Measurements from ENCODE around the gene PSMA4.
A peak's percentile ranks its signal among the peaks of the same experiment; 100 is the strongest.

PSMA4 gene

DNA sequence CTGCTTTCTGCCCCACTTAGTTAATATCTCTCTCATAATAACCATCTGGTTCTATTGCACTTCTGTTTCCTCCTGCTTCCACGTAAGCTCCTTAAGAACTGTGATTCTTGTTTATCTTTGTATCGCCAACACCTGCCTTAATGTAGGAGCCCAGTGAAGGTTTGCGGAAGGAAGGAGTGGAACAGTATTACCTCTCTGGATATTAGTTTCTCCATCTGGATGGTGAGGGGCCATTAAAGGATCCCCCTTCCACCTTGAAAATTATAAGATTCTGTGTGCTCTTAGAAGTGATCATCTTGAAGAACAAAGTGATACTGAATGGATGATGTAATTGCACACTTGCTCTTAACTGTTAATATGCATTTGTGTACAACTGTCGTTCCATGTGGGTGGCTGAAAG, 27.3 kb downstream of the PSMA4 start (continued):
- TF ChIP-seq, protein P1, sequence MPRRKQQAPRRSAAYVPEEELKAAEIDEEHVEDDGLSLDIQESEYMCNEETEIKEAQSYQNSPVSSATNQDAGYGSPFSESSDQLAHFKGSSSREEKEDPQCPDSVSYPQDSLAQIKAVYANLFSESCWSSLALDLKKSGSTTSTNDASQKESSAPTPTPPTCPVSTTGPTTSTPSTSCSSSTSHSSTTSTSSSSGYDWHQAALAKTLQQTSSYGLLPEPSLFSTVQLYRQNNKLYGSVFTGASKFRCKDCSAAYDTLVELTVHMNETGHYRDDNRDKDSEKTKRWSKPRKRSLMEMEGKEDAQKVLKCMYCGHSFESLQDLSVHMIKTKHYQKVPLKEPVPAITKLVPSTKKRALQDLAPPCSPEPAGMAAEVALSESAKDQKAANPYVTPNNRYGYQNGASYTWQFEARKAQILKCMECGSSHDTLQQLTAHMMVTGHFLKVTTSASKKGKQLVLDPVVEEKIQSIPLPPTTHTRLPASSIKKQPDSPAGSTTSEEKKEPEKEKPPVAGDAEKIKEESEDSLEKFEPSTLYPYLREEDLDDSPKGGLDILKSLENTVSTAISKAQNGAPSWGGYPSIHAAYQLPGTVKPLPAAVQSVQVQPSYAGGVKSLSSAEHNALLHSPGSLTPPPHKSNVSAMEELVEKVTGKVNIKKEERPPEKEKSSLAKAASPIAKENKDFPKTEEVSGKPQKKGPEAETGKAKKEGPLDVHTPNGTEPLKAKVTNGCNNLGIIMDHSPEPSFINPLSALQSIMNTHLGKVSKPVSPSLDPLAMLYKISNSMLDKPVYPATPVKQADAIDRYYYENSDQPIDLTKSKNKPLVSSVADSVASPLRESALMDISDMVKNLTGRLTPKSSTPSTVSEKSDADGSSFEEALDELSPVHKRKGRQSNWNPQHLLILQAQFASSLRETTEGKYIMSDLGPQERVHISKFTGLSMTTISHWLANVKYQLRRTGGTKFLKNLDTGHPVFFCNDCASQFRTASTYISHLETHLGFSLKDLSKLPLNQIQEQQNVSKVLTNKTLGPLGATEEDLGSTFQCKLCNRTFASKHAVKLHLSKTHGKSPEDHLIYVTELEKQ (tag by site-specific recombination; IDR thresholded peaks at IDR 0.05; ENCODE audit: borderline replicate concordance): no peak
- TF ChIP-seq ZNF132 (tag by site-specific recombination; IDR thresholded peaks at IDR 0.05; ENCODE audit: borderline replicate concordance) (no peak), EGR2 (tag by site-specific recombination; IDR thresholded peaks at IDR 0.05; ENCODE audit: low read depth) (no peak), ZNF48 (tag by site-specific recombination; IDR thresholded peaks at IDR 0.05) (no peak), ZIC2 (tag by site-specific recombination; IDR thresholded peaks at IDR 0.05) (no peak), ZSCAN23 (tag by site-specific recombination; IDR thresholded peaks at IDR 0.05) (no peak), ZNF548 (tag by site-specific recombination; IDR thresholded peaks at IDR 0.05) (no peak), ZBTB17 (tag by site-specific recombination; IDR thresholded peaks at IDR 0.05) (peak; percentile 87), ZNF747 (tag by site-specific recombination; IDR thresholded peaks at IDR 0.05) (no peak), WT1 (tag by site-specific recombination; IDR thresholded peaks at IDR 0.05) (no peak), ZEB2 (tag by site-specific recombination; IDR thresholded peaks at IDR 0.05) (no peak), ZFHX2 (tag by site-specific recombination; conservative IDR thresholded peaks at IDR 0.05) (peak; percentile 34), ZNF311 (tag by site-specific recombination; IDR thresholded peaks at IDR 0.05; ENCODE audit: borderline replicate concordance) (no peak)
- TF ChIP-seq, protein P2, sequence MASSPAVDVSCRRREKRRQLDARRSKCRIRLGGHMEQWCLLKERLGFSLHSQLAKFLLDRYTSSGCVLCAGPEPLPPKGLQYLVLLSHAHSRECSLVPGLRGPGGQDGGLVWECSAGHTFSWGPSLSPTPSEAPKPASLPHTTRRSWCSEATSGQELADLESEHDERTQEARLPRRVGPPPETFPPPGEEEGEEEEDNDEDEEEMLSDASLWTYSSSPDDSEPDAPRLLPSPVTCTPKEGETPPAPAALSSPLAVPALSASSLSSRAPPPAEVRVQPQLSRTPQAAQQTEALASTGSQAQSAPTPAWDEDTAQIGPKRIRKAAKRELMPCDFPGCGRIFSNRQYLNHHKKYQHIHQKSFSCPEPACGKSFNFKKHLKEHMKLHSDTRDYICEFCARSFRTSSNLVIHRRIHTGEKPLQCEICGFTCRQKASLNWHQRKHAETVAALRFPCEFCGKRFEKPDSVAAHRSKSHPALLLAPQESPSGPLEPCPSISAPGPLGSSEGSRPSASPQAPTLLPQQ (tag by site-specific recombination; IDR thresholded peaks at IDR 0.05): peak; percentile 54; the same call in 1 of the 2 replicates
- TF ChIP-seq, protein P3, sequence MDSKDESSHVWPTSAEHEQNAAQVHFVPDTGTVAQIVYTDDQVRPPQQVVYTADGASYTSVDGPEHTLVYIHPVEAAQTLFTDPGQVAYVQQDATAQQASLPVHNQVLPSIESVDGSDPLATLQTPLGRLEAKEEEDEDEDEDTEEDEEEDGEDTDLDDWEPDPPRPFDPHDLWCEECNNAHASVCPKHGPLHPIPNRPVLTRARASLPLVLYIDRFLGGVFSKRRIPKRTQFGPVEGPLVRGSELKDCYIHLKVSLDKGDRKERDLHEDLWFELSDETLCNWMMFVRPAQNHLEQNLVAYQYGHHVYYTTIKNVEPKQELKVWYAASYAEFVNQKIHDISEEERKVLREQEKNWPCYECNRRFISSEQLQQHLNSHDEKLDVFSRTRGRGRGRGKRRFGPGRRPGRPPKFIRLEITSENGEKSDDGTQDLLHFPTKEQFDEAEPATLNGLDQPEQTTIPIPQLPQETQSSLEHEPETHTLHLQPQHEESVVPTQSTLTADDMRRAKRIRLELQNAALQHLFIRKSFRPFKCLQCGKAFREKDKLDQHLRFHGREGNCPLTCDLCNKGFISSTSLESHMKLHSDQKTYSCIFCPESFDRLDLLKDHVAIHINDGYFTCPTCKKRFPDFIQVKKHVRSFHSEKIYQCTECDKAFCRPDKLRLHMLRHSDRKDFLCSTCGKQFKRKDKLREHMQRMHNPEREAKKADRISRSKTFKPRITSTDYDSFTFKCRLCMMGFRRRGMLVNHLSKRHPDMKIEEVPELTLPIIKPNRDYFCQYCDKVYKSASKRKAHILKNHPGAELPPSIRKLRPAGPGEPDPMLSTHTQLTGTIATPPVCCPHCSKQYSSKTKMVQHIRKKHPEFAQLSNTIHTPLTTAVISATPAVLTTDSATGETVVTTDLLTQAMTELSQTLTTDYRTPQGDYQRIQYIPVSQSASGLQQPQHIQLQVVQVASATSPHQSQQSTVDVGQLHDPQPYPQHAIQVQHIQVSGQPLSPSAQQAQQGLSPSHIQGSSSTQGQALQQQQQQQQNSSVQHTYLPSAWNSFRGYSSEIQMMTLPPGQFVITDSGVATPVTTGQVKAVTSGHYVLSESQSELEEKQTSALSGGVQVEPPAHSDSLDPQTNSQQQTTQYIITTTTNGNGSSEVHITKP (tag by site-specific recombination; IDR thresholded peaks at IDR 0.05): no peak; the same call in 1 of the 2 replicates
- TF ChIP-seq, protein P4, sequence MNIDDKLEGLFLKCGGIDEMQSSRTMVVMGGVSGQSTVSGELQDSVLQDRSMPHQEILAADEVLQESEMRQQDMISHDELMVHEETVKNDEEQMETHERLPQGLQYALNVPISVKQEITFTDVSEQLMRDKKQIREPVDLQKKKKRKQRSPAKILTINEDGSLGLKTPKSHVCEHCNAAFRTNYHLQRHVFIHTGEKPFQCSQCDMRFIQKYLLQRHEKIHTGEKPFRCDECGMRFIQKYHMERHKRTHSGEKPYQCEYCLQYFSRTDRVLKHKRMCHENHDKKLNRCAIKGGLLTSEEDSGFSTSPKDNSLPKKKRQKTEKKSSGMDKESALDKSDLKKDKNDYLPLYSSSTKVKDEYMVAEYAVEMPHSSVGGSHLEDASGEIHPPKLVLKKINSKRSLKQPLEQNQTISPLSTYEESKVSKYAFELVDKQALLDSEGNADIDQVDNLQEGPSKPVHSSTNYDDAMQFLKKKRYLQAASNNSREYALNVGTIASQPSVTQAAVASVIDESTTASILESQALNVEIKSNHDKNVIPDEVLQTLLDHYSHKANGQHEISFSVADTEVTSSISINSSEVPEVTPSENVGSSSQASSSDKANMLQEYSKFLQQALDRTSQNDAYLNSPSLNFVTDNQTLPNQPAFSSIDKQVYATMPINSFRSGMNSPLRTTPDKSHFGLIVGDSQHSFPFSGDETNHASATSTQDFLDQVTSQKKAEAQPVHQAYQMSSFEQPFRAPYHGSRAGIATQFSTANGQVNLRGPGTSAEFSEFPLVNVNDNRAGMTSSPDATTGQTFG (tag by site-specific recombination; IDR thresholded peaks at IDR 0.05; ENCODE audit: borderline replicate concordance): no peak
- TF ChIP-seq, protein P5, sequence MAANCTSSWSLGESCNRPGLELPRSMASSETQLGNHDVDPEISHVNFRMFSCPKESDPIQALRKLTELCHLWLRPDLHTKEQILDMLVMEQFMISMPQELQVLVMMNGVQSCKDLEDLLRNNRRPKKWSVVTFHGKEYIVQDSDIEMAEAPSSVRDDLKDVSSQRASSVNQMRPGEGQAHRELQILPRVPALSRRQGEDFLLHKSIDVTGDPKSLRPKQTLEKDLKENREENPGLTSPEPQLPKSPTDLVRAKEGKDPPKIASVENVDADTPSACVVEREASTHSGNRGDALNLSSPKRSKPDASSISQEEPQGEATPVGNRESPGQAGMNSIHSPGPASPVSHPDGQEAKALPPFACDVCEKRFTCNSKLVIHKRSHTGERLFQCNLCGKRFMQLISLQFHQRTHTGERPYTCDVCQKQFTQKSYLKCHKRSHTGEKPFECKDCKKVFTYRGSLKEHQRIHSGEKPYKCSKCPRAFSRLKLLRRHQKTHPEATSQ (tag by site-specific recombination; IDR thresholded peaks at IDR 0.05): no peak
- TF ChIP-seq, protein P6, sequence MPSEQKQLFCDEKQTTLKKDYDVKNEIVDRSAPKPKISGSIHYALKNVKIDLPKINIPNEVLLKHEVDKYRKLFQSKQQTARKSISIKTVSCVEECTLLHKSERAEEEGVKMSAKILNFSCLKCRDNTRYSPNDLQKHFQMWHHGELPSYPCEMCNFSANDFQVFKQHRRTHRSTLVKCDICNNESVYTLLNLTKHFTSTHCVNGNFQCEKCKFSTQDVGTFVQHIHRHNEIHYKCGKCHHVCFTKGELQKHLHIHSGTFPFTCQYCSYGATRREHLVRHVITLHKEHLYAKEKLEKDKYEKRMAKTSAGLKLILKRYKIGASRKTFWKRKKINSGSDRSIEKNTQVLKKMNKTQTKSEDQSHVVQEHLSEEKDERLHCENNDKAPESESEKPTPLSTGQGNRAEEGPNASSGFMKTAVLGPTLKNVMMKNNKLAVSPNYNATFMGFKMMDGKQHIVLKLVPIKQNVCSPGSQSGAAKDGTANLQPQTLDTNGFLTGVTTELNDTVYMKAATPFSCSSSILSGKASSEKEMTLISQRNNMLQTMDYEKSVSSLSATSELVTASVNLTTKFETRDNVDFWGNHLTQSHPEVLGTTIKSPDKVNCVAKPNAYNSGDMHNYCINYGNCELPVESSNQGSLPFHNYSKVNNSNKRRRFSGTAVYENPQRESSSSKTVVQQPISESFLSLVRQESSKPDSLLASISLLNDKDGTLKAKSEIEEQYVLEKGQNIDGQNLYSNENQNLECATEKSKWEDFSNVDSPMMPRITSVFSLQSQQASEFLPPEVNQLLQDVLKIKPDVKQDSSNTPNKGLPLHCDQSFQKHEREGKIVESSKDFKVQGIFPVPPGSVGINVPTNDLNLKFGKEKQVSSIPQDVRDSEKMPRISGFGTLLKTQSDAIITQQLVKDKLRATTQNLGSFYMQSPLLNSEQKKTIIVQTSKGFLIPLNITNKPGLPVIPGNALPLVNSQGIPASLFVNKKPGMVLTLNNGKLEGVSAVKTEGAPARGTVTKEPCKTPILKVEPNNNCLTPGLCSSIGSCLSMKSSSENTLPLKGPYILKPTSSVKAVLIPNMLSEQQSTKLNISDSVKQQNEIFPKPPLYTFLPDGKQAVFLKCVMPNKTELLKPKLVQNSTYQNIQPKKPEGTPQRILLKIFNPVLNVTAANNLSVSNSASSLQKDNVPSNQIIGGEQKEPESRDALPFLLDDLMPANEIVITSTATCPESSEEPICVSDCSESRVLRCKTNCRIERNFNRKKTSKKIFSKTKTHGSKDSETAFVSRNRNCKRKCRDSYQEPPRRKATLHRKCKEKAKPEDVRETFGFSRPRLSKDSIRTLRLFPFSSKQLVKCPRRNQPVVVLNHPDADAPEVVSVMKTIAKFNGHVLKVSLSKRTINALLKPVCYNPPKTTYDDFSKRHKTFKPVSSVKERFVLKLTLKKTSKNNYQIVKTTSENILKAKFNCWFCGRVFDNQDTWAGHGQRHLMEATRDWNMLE (tag by site-specific recombination; conservative IDR thresholded peaks at IDR 0.05; ENCODE audit: low read depth): no peak
- TF ChIP-seq, protein P7, sequence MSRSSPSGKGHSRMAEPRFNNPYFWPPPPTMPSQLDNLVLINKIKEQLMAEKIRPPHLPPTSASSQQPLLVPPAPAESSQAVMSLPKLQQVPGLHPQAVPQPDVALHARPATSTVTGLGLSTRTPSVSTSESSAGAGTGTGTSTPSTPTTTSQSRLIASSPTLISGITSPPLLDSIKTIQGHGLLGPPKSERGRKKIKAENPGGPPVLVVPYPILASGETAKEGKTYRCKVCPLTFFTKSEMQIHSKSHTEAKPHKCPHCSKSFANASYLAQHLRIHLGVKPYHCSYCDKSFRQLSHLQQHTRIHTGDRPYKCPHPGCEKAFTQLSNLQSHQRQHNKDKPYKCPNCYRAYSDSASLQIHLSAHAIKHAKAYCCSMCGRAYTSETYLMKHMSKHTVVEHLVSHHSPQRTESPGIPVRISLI (tag by site-specific recombination; IDR thresholded peaks at IDR 0.05): no peak

Data from HEK293 (cell line).